ACHN (cell line): ENCODE data around the gene EPHB3.

Experiments used
- DNase-seq: peaks from one replicate; pipeline ENCODE4 v3.0.0-alpha.2; 2015
- in situ Hi-C: cut with HindIII; loops from 2 replicates; pipeline ENCODE4 v1.10.0; 2017; ENCODE audit warnings: low sequenced_read_pairs, low pct_ligation_motif_present, low pct_unique_long_range_greater_than_20kb

Gene EPHB3

GRCh38 chr3:184561061-184561912 is at the start of gene EPHB3:
TSS of gene EPHB3 (plus strand) at chr3:184561785. CDS start at chr3:184562236, 451 bp downstream.
- in situ Hi-C loops, result no loop called here
- DNase-seq, result peak; percentile 96

- no peak for DNase-seq
- in situ Hi-C loops, result no loop called here
Observed at GRCh38 chr3:184512621-184513020, 49.0 kb upstream of the EPHB3 start.

- in situ Hi-C loops, result no loop called here
- peak; percentile 68 for DNase-seq
Observed at GRCh38 chr3:184513276-184514170, 48.1 kb upstream of the EPHB3 start.

- DNase-seq, result no peak
- in situ Hi-C loops, result no loop called here
Observed at GRCh38 chr3:184514171-184514490, 47.5 kb upstream of the EPHB3 start.

GRCh38 chr3:184523825-184524615 is 37.6 kb upstream of the EPHB3 start:
- in situ Hi-C loops, result no loop called here
- peak; percentile 30 for DNase-seq

- in situ Hi-C loops, result loop anchor here (25.0 kb wide), 1 partner anchor 163 kb away; the partner anchor contains the start of genes CLCN2 and POLR2H
Observed at GRCh38 chr3:184524981-184525336, 36.6 kb upstream of the EPHB3 start.

GRCh38 chr3:184525337-184526087 is 36.1 kb upstream of the EPHB3 start:
- in situ Hi-C loops, result loop anchor here (25.0 kb wide), 1 partner anchor 163 kb away; the partner anchor contains the start of genes CLCN2 and POLR2H
- no peak for DNase-seq

More at GRCh38 chr3:184524981-184525336, 36.6 kb upstream of the EPHB3 start:
- DNase-seq, result no peak

GRCh38 chr3:184526088-184526433 is 35.5 kb upstream of the EPHB3 start:
- in situ Hi-C loops, result loop anchor here (25.0 kb wide), 1 partner anchor 164 kb away; the partner anchor contains the start of genes CLCN2 and POLR2H

GRCh38 chr3:184531626-184532280 is 29.8 kb upstream of the EPHB3 start:
- in situ Hi-C loops, result loop anchor here (25.0 kb wide), 1 partner anchor 169 kb away; the partner anchor contains the start of genes CLCN2 and POLR2H
- no peak for DNase-seq

More at GRCh38 chr3:184526088-184526433, 35.5 kb upstream of the EPHB3 start:
- no peak for DNase-seq

GRCh38 chr3:184532940-184533732 is 28.4 kb upstream of the EPHB3 start:
- in situ Hi-C loops, result loop anchor here (25.0 kb wide), 1 partner anchor 171 kb away; the partner anchor contains the start of genes CLCN2 and POLR2H
- DNase-seq, result no peak

GRCh38 chr3:184537885-184538665 is 23.5 kb upstream of the EPHB3 start:
- no peak for DNase-seq
- in situ Hi-C loops, result loop anchor here (25.0 kb wide), 1 partner anchor 176 kb away; the partner anchor contains the start of genes CLCN2 and POLR2H

GRCh38 chr3:184538666-184539431 is 22.7 kb upstream of the EPHB3 start:
- in situ Hi-C loops, result loop anchor here (25.0 kb wide), 1 partner anchor 177 kb away; the partner anchor contains the start of genes CLCN2 and POLR2H

GRCh38 chr3:184539801-184540435 is 21.7 kb upstream of the EPHB3 start:
- in situ Hi-C loops, result loop anchor here (25.0 kb wide), 1 partner anchor 178 kb away; the partner anchor contains the start of genes CLCN2 and POLR2H
- DNase-seq, result no peak

More at GRCh38 chr3:184538666-184539431, 22.7 kb upstream of the EPHB3 start:
- no peak for DNase-seq
